Measurements from ENCODE around the gene CAPN15. TPM values are rescaled to one million over a fixed set of nuclear protein-coding genes. Genes with fewer than 3 reads are reported as not detected.

Gene CAPN15
- total and polyA plus RNA-seq, 9 of the 15 experiments (the other 6 are each of a cell fraction or from before 2014, with no cell fraction given) = 0.62 to 111 (median 14.2) TPM

- ATAC-seq = no peak
- Histone ChIP-seq H3K27ac (ENCODE audit: extremely low read depth, low read depth, low read length) (no peak overlapping the region), H3K79me2 (ENCODE audit: control insufficient read depth, insufficient read depth, low read length) (peaks cover 97% of the 10 kb centered on the region), H3K4me2 (ENCODE audit: insufficient read depth, low read length) (no peak overlapping the region), H2AFZ (ENCODE audit: low read depth, low read length) (no peak overlapping the region), H3K9me1 (ENCODE audit: control insufficient read depth, insufficient read depth, low read length) (peaks cover 7% of the 10 kb centered on the region), H3K4me1 (replicated peaks in 1 of 2; ENCODE audit: control insufficient read depth in 2 of 2, insufficient read depth in 2 of 2, low read length in 2 of 2) (peaks cover 2 to 80% of the 10 kb centered on the region in 2 experiments; a peak in 3 of 5 replicates), H3K9ac (ENCODE audit: insufficient read depth in 1 of 2, low read depth in 2 of 2, low read length in 2 of 2) (no peak overlapping the region; a peak in 1 of 4 replicates), H4K20me1 (replicated peaks; ENCODE audit: control insufficient read depth, insufficient read depth, low read length) (peaks cover 4% of the 10 kb centered on the region; the same call in 1 of the 2 replicates), H3K4me3 (no peak overlapping the region), H3K36me3 (ENCODE audit: control insufficient read depth, insufficient read depth, low read length) (peaks cover 71% of the 10 kb centered on the region; the same call in 1 of the 3 replicates), H3K27me3 (ENCODE audit: control insufficient read depth in 2 of 2, insufficient read depth in 2 of 2, low read length in 2 of 2) (no peaks in the 10 kb centered on the region), H3K9me3 (replicated peaks; ENCODE audit: control insufficient read depth, insufficient read depth, low read depth, low read length) (no peaks in the 10 kb centered on the region)
- BruUV-seq (replicated peaks) = no TSS peak
- ChIA-PET CTCF (ENCODE audit: low intra/inter-chr PET ratio) (no interaction called here), POLR2A (interaction anchor here (1.0 to 1.1 kb wide), 2 partner anchors 10 to 16 kb away, joined by 4 to 5 read pairs; partner anchors contain the start of gene CAPN15)
- 96% methylated on average over 38 of the region's 60 CpGs for WGBS (ENCODE audit: insufficient coverage, low coverage, missing lambda C conversion rate)
- no peak for DNase-seq (ENCODE audit: extremely low read depth in 1 of 4, low spot score in 3 of 4)
- in situ Hi-C loops (cut with MboI) (no loop called here), intact Hi-C loops (cut with micrococcal nuclease) (no loop called here)
- no peak for FAIRE-seq
- TF ChIP-seq SNIP1 (IDR thresholded peaks at IDR 0.05; ENCODE audit: low read depth) (no peak), CBFA2T3 (IDR thresholded peaks at IDR 0.05) (no peak), WHSC1 (IDR thresholded peaks at IDR 0.05; ENCODE audit: low read length) (no peak), POLR2G (IDR thresholded peaks at IDR 0.05; ENCODE audit: low read depth, low read length) (peak; percentile 51; the same call in 1 of the 2 replicates), ZBTB33 (CRISPR knock-in tag; IDR thresholded peaks at IDR 0.05) (peak; percentile 9; the same call in 1 of the 2 replicates), RBFOX2 (IDR thresholded peaks at IDR 0.05; ENCODE audit: low read depth, low read length) (peak; percentile 40), CTCFL (IDR thresholded peaks at IDR 0.05; ENCODE audit: borderline replicate concordance, insufficient read depth, low read depth, low read length, poor library complexity, severe bottlenecking) (peak; percentile 9)
These were observed 10.2 kb downstream of the CAPN15 start for GRCh38 chr16:537415-538335.

Measured in K562 (cell line).